HEK293 (cell line): ENCODE results near the gene PTGES.

Experiments
- KLF1 ChIP-seq: fragments of 450-650 bp; formaldehyde crosslinking; IDR thresholded peaks from 2 replicates; pipeline ENCODE4 v1.5.1; 2016; ENCODE audit warnings: missing biosample characterization, missing genetic modification characterization
- ZNF473 ChIP-seq: fragments of 450-650 bp; formaldehyde crosslinking; IDR thresholded peaks from 2 replicates; pipeline ENCODE4 v1.5.1; 2017; ENCODE audit warnings: missing biosample characterization, missing genetic modification characterization
- ZSCAN30 ChIP-seq: fragments of 450-650 bp; IDR thresholded peaks from 2 replicates; pipeline ENCODE4 v1.5.1; 2018; ENCODE audit warnings: missing biosample characterization, mild to moderate bottlenecking, missing genetic modification characterization, moderate library complexity

DNA sequence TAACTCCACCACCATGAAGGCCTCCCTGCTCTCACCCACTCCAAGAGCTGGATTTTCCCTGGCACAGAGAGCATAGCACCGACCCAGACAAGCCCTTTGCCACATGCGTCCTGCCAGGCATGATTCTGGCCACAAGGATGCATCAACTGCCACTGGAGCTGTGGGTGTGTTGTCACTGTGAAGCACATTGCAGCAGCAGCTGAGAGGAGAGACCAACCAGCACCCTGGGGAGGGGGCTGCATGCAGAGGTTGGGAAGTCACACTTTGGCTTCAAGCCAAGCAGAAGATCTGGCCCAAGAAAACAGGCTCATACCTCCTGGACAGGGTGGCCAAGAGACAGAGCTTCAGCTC, 22.6 kb upstream of the PTGES start:
- no peak for TF ChIP-seq KLF1 (tag by site-specific recombination)
- no peak for TF ChIP-seq ZNF473
- TF ChIP-seq ZSCAN30 (tag by site-specific recombination): no peak
